SU-DHL-6 (cell line): ENCODE data around the gene CDH7.

Experiments used
- H2AFZ ChIP-seq: fragments of 200-600 bp; sonication (generic); 2 replicates; pipeline ENCODE4 v1.6.1; 2014; ENCODE audit warnings: low read depth, mild to moderate bottlenecking, moderate library complexity, mixed read lengths, antibody characterized with exemption, low read length; ENCODE audit not compliant: severe bottlenecking
- H3F3A ChIP-seq: fragments of 200-600 bp; shearing (Covaris generic); 2 replicates; pipeline ENCODE4 v1.6.0; 2016; ENCODE audit warnings: antibody characterized with exemption, mild to moderate bottlenecking; ENCODE audit not compliant: insufficient read depth
- H3K27ac ChIP-seq: fragments of 200-600 bp; sonication (generic); 2 replicates; pipeline ENCODE4 v1.5.1; 2016; ENCODE audit warnings: low read depth, mild to moderate bottlenecking, low read length, moderate library complexity, mixed read lengths
- H3K27me3 ChIP-seq: fragments of 200-600 bp; sonication (generic), shearing (Covaris generic); 2 replicates; pipeline ENCODE4 v1.6.0; 2014; ENCODE audit warnings: mild to moderate bottlenecking, low read length
- H3K36me3 ChIP-seq: fragments of 200-600 bp; sonication (generic); 2 replicates; pipeline ENCODE4 v1.6.1; 2014; ENCODE audit warnings: mild to moderate bottlenecking, low read length, mixed read lengths
- H3K4me2 ChIP-seq: fragments of 300-600, 200-600 bp; shearing (Covaris generic), sonication (generic); 2 replicates; pipeline ENCODE4 v1.6.0; 2014; ENCODE audit warnings: low read length, low read depth, mild to moderate bottlenecking; ENCODE audit not compliant: poor library complexity, severe bottlenecking
- H3K4me3 ChIP-seq: fragments of 200-600 bp; sonication (generic); 2 replicates; pipeline ENCODE4 v1.5.1; 2014; ENCODE audit warnings: antibody characterized with exemption, low read length, mild to moderate bottlenecking, mixed read lengths; ENCODE audit not compliant: insufficient read depth, poor library complexity, severe bottlenecking
- H3K79me2 ChIP-seq: fragments of 200-600 bp; sonication (generic); 2 replicates; pipeline ENCODE4 v1.6.1; 2014; ENCODE audit warnings: mild to moderate bottlenecking, low read length, moderate library complexity; ENCODE audit not compliant: insufficient read depth
- H3K9ac ChIP-seq: fragments of 200-600 bp; sonication (generic); 2 replicates; pipeline ENCODE4 v1.7.0; 2014; ENCODE audit warnings: mild to moderate bottlenecking, low read length
- H3K9me2 ChIP-seq: fragments of 200-600 bp; sonication (generic); replicated peaks from 2 replicates; pipeline ENCODE4 v1.6.1; 2014; ENCODE audit warnings: low read length; ENCODE audit not compliant: insufficient read depth
- H3K9me3 ChIP-seq: fragments of 200-600 bp; sonication (generic); 2 replicates; pipeline ENCODE4 v1.6.1; 2014; ENCODE audit warnings: low read length, mixed read lengths; ENCODE audit not compliant: insufficient read depth
- H4K20me1 ChIP-seq: fragments of 200-600 bp; sonication (generic); 2 replicates; pipeline ENCODE4 v1.6.1; 2014; ENCODE audit warnings: low read depth, mild to moderate bottlenecking, antibody characterized with exemption, low read length, moderate library complexity, mixed read lengths
- CTCF ChIP-seq: fragments of 200-600 bp; sonication (generic); IDR thresholded peaks from one replicate; pipeline ENCODE4 v1.5.1; 2017; ENCODE audit warnings: antibody characterized with exemption, mild to moderate bottlenecking, low read length, moderate library complexity; ENCODE audit not compliant: insufficient read depth, poor library complexity, severe bottlenecking
- EZH2phosphoT487 ChIP-seq: fragments of 200-600 bp; sonication (generic), shearing (Covaris generic); conservative IDR thresholded peaks from 2 replicates; pipeline ENCODE4 v1.6.1; 2018; ENCODE audit warnings: mild to moderate bottlenecking, antibody characterized with exemption, low read length, moderate library complexity, mixed read lengths

The CDH7 gene

GRCh38 chr18:65750389-65751154 is at the start of gene CDH7:
Gene CDH7, plus strand, starts transcription at chr18:65751012. Its CDS starts 11,831 bp downstream, at chr18:65762843.
- Histone ChIP-seq H3K36me3 (no peaks in the 10 kb centered on the region), H3K27me3 (no peaks in the 10 kb centered on the region), H2AFZ (no peak within 1 kb of the TSS), H3K79me2 (no peaks in the 10 kb centered on the region), H3K4me3 (no peak within 1 kb of the TSS), H3F3A (no peaks in the 10 kb centered on the region), H3K9ac (no peak within 1 kb of the TSS), H4K20me1 (no peaks in the 10 kb centered on the region), H3K27ac (no peak within 1 kb of the TSS), H3K9me3 (no peaks in the 10 kb centered on the region), H3K4me2 (no peak within 1 kb of the TSS), H3K9me2 (no peaks in the 10 kb centered on the region)
- TF ChIP-seq EZH2phosphoT487 (no peak), CTCF (no peak)

GRCh38 chr18:65704046-65704445 is 46.8 kb upstream of the CDH7 start:
- Histone ChIP-seq H3K27me3 (no peaks in the 10 kb centered on the region), H4K20me1 (no peaks in the 10 kb centered on the region), H3K4me2 (no peak overlapping the region), H3K27ac (no peak overlapping the region), H3K36me3 (no peaks in the 10 kb centered on the region), H3K9me2 (0 out of 2 replicates have a peak, but pooled peaks cover 5% of the 10 kb centered on the region), H3F3A (no peaks in the 10 kb centered on the region), H3K4me3 (no peak overlapping the region), H3K79me2 (no peaks in the 10 kb centered on the region), H2AFZ (no peak overlapping the region), H3K9ac (no peak overlapping the region), H3K9me3 (no peaks in the 10 kb centered on the region)
- no peak for TF ChIP-seq CTCF
- TF ChIP-seq EZH2phosphoT487, result no peak

GRCh38 chr18:65706646-65707045 is 44.2 kb upstream of the CDH7 start:
- no peak overlapping the region for H3K4me2 ChIP-seq
- no peaks in the 10 kb centered on the region for H3K27me3 ChIP-seq
- no peak overlapping the region for H2AFZ ChIP-seq
- no peaks in the 10 kb centered on the region for H3K79me2 ChIP-seq
- TF ChIP-seq EZH2phosphoT487, result no peak
- TF ChIP-seq CTCF, result no peak
- no peak overlapping the region for H3K27ac ChIP-seq
- H3K9ac ChIP-seq, result no peak overlapping the region
- no peaks in the 10 kb centered on the region for H3K9me2 ChIP-seq
- H4K20me1 ChIP-seq, result no peaks in the 10 kb centered on the region
- H3F3A ChIP-seq, result no peaks in the 10 kb centered on the region
- H3K9me3 ChIP-seq, result no peaks in the 10 kb centered on the region
- H3K36me3 ChIP-seq, result no peaks in the 10 kb centered on the region
- no peak overlapping the region for H3K4me3 ChIP-seq
